PC-9 (cell line): Measurements from ENCODE around the gene C10orf143.

Experiments used
- EZH2 ChIP-seq: fragments of 200-600 bp; sonication (generic); IDR thresholded peaks from 2 replicates; pipeline ENCODE4 v1.8.0; 2017; ENCODE audit warnings: antibody characterized with exemption, low read depth
- TF ChIP-seq, protein P1 (sequence below): fragments of 200-600 bp; sonication (generic); conservative IDR thresholded peaks from 2 replicates; pipeline ENCODE4 v1.6.1; 2017; ENCODE audit warnings: mixed run types, antibody characterized with exemption, mild to moderate bottlenecking, moderate library complexity

DNA sequence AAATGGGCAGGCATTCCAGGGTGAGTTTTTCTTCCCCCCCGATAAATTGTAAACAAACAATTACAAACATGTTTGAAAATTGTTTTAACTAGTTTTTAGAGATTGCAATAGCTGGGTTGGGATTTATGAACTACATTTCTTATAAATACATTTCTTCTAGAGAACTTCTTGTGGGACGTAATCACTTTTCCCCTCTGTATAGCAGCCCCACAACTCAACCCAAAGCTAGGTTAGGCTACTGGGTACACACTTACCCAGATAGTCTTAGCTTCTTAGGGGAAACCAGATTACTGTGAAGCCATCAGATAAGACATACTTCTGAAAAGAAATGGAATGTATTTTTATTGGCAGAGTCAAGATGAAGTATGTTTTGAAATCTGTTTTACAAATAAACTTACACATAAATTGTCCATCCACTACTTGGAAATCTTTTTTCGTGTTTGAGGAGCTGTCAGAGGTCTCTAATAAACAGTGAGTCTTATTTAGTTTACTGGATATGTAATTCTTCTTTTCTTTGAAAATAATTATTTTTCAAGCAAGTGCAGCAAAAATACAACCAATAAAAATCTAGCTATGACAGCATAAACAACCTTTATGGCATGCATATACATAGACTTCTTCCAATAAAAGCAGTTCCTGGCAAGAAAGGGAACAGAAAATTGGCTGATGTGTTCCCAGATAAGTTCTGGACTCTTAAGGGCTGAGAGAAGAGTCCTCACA lies 17.6 kb upstream of the C10orf143 start:
- TF ChIP-seq, protein P1, sequence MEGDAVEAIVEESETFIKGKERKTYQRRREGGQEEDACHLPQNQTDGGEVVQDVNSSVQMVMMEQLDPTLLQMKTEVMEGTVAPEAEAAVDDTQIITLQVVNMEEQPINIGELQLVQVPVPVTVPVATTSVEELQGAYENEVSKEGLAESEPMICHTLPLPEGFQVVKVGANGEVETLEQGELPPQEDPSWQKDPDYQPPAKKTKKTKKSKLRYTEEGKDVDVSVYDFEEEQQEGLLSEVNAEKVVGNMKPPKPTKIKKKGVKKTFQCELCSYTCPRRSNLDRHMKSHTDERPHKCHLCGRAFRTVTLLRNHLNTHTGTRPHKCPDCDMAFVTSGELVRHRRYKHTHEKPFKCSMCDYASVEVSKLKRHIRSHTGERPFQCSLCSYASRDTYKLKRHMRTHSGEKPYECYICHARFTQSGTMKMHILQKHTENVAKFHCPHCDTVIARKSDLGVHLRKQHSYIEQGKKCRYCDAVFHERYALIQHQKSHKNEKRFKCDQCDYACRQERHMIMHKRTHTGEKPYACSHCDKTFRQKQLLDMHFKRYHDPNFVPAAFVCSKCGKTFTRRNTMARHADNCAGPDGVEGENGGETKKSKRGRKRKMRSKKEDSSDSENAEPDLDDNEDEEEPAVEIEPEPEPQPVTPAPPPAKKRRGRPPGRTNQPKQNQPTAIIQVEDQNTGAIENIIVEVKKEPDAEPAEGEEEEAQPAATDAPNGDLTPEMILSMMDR, result no peak; the same call in 1 of the 2 replicates
- no peak for TF ChIP-seq EZH2
